Fibroblast of mammary gland (primary cell): Measurements from ENCODE around the gene FBXO33.

ENCODE experiments used
- DNase-seq: peaks from one replicate; pipeline ENCODE4 v3.0.0-alpha.2; 2010; ENCODE audit warnings: low read depth
- H3K4me3 ChIP-seq: 2 replicates; pipeline ENCODE4 v1.5.1; 2011; ENCODE audit warnings: low read depth, mild to moderate bottlenecking, low read length, moderate library complexity; ENCODE audit not compliant: control insufficient read depth
- CTCF ChIP-seq: conservative IDR thresholded peaks from 2 replicates; pipeline ENCODE4 v1.5.1; 2011; ENCODE audit warnings: low read depth, low read length, inconsistent platforms; ENCODE audit not compliant: control insufficient read depth, insufficient read depth

The FBXO33 gene

GRCh38 chr14:39431416-39432178, 636 bp downstream of the FBXO33 start:
- peak; percentile 16 for DNase-seq

GRCh38 chr14:39430762-39431415, 1.3 kb downstream of the FBXO33 start:
- TF ChIP-seq CTCF, result no peak
- H3K4me3 ChIP-seq, result peak overlapping the region; percentile 84
- peak; percentile 24 for DNase-seq

More at GRCh38 chr14:39431416-39432178, 636 bp downstream of the FBXO33 start:
- no peak for TF ChIP-seq CTCF
- H3K4me3 ChIP-seq, result peak overlapping the region; percentile 84

- TF ChIP-seq CTCF, result no peak
- DNase-seq, result no peak
- H3K4me3 ChIP-seq, result no peak overlapping the region
These were observed 4.1 kb downstream of the FBXO33 start for GRCh38 chr14:39428118-39428517.

- peak; percentile 74 for DNase-seq
- no peak overlapping the region for H3K4me3 ChIP-seq
- peak; percentile 39 for TF ChIP-seq CTCF
These were observed 5.6 kb downstream of the FBXO33 start for GRCh38 chr14:39426605-39427004.

- no peak for DNase-seq
- H3K4me3 ChIP-seq, result no peak overlapping the region
- no peak for TF ChIP-seq CTCF
These were observed 6.3 kb downstream of the FBXO33 start for GRCh38 chr14:39425947-39426346.

GRCh38 chr14:39423793-39424192, 8.4 kb downstream of the FBXO33 start:
- no peak for DNase-seq
- no peak for TF ChIP-seq CTCF
- no peak overlapping the region for H3K4me3 ChIP-seq
